Tibial nerve (tissue), 4 donors: Measurements from ENCODE around the gene LIFR. TPM values are rescaled to one million over a fixed set of nuclear protein-coding genes. Genes with fewer than 3 reads are reported as not detected.

ENCODE experiments used
- DNase-seq, 2 donors: peaks; one replicate each; pipeline ENCODE4 v3.0.0-alpha.2; 2019; ENCODE audit warnings: low spot score in 2 of 2
- H3K27ac ChIP-seq, 4 donors: fragments of 200-600 bp; sonication (generic) in 3 of 4; one replicate each; pipeline ENCODE4 v1.5.1; 2017 to 2019; ENCODE audit warnings: mild to moderate bottlenecking in 1 of 4
- H3K27me3 ChIP-seq, 2 donors: fragments of 200-600 bp; sonication (generic) in 1 of 2; one replicate each; pipeline versions ENCODE4 v1.5.1 to v1.6.0; 2017 to 2019
- H3K36me3 ChIP-seq, 3 donors: fragments of 200-600 bp; sonication (generic); one replicate each; pipeline ENCODE4 v1.5.1; 2018 to 2019
- H3K4me1 ChIP-seq, 4 donors: fragments of 200-600 bp; sonication (generic) in 3 of 4; one replicate each; pipeline ENCODE4 v1.5.1; 2017 to 2019
- H3K4me3 ChIP-seq, 4 donors: fragments of 200-600 bp; sonication (generic) in 3 of 4; one replicate each; pipeline ENCODE4 v1.5.1; 2017 to 2019; ENCODE audit warnings: mild to moderate bottlenecking in 1 of 4, moderate library complexity in 1 of 4
- H3K9me3 ChIP-seq, 4 donors: fragments of 200-600 bp; sonication (generic) in 3 of 4; one replicate each; pipeline ENCODE4 v1.5.1; 2017 to 2019
- EP300 ChIP-seq, 2 donors: sonication (generic); formaldehyde crosslinking; IDR thresholded peaks; one replicate each; pipeline ENCODE4 v1.6.1; 2017; ENCODE audit warnings: antibody characterized with exemption in 2 of 2, mild to moderate bottlenecking in 1 of 2
- POLR2A ChIP-seq, 2 donors: fragments of 450-650 bp; IDR thresholded peaks; one replicate each; pipeline ENCODE4 v1.6.1; 2017; ENCODE audit warnings: antibody characterized with exemption in 2 of 2, mild to moderate bottlenecking in 2 of 2, moderate library complexity in 2 of 2
- WGBS, 2 donors: methylation state at CpG; one replicate each; pipeline ENCODE4 v1.1.5; 2018; 5-methylcytosine and 5-hydroxymethylcytosine counted together
- total RNA-seq, 4 donors: library from RNA; depleted of rRNA; stranded (reverse); fragments of >200 nt; gene quantifications; one replicate each; pipeline ENCODE4 v1.1.0, GENCODE V29; 2016
- TF ChIP-seq, protein P1 (sequence below), 5 experiments: fragments of 200-600 bp in 3 of 5; fragments of 450-650 bp in 2 of 5; sonication (generic) in 3 of 5; IDR thresholded peaks; one replicate each; pipeline ENCODE4 v1.5.1; 2016 to 2019; ENCODE audit warnings: antibody characterized with exemption in 5 of 5, mild to moderate bottlenecking in 3 of 5, moderate library complexity in 2 of 5

The LIFR gene
- total RNA-seq, 4 donors from 2014 or later = 145 to 247 (median 212) TPM

DNA sequence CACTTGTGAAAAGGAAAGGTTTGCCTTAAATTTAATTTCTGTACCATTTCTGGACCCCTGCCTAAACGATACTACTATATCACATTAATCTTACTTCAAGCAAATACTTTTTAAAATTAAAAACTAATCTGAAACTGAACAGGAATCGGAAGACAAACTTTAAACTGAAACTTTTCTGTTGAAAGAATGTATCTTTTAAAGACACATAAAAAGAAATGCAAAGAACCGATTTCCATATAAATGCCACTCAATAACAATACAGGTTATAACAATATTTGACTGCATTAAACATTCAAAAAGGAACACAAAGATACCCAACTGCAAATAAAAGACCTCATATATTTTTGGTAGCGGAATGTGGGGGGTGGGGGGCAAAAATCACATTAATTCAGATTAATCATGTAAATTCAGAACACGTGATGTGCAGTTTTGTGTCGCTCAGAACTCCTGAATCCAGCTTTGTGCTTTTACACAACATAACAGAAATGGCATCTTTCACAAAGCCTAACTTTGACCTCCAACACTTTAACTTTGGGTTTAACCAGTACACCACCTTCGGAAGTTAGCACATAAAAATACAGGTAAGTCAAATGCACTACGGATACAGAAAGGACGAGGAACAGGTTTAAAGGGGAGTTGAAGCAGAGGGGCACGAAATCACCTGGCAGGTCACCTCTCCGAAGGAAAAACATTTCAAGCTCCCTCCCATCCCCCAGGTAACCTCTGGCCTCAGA lies 925 bp downstream of the LIFR start:
- TF ChIP-seq POLR2A (IDR thresholded peaks at IDR 0.05) (no peak), EP300 (IDR thresholded peaks at IDR 0.05) (peak in 1 of 2 donors; percentile 16)
- peaks cover 0 to 3% of the 10 kb centered on the region in 2 donors for H3K27me3 ChIP-seq
- no peaks in the 10 kb centered on the region for H3K9me3 ChIP-seq
- H3K36me3 ChIP-seq = no peaks in the 10 kb centered on the region
- no peak for DNase-seq
- peaks cover 0 to 28% (median 0%) of the 10 kb centered on the region in 4 donors for H3K4me1 ChIP-seq
- H3K4me3 ChIP-seq = peak overlapping the region; percentile 36 to 97 (median 77)
- peak overlapping the region; percentile 86 to 97 (median 92) for H3K27ac ChIP-seq
- WGBS, 2 donors = 8 to 11% methylated on average over 11 of the region's 11 CpGs

DNA sequence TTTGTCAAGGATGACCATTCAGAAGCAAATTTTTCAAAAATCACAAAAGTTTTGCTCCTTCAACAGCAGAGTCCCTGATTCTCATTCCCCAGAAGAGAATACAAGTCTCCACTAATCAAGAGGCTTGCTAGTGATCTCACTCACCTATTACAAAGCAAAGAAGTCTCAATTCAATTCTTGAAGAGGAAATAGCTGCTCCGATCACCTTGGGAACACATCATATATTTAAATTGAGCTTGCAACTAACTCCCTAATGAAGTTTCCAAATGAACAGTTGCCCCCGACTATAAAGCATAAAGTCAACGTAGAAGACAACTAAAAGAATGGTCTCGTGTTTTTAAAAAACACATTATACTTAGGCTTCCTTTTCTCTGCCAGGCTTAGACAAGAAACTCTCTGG lies 1.6 kb downstream of the LIFR start:
- peak overlapping the region; percentile 36 to 97 (median 77) for H3K4me3 ChIP-seq
- whole genome bisulfite sequencing, 2 donors = 22 to 23% methylated on average over 4 of the region's 4 CpGs
- H3K27me3 ChIP-seq = peaks cover 0 to 3% of the 10 kb centered on the region in 2 donors
- H3K27ac ChIP-seq = peak overlapping the region; percentile 2 to 97 (median 90)
- H3K36me3 ChIP-seq = no peaks in the 10 kb centered on the region
- DNase-seq = no peak
- TF ChIP-seq EP300 (IDR thresholded peaks at IDR 0.05) (no peak), POLR2A (IDR thresholded peaks at IDR 0.05) (no peak)
- TF ChIP-seq, protein P1, sequence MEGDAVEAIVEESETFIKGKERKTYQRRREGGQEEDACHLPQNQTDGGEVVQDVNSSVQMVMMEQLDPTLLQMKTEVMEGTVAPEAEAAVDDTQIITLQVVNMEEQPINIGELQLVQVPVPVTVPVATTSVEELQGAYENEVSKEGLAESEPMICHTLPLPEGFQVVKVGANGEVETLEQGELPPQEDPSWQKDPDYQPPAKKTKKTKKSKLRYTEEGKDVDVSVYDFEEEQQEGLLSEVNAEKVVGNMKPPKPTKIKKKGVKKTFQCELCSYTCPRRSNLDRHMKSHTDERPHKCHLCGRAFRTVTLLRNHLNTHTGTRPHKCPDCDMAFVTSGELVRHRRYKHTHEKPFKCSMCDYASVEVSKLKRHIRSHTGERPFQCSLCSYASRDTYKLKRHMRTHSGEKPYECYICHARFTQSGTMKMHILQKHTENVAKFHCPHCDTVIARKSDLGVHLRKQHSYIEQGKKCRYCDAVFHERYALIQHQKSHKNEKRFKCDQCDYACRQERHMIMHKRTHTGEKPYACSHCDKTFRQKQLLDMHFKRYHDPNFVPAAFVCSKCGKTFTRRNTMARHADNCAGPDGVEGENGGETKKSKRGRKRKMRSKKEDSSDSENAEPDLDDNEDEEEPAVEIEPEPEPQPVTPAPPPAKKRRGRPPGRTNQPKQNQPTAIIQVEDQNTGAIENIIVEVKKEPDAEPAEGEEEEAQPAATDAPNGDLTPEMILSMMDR (IDR thresholded peaks at IDR 0.05) = no peak
- no peaks in the 10 kb centered on the region for H3K9me3 ChIP-seq
- H3K4me1 ChIP-seq = peaks cover 0 to 28% (median 0%) of the 10 kb centered on the region in 4 donors

DNA sequence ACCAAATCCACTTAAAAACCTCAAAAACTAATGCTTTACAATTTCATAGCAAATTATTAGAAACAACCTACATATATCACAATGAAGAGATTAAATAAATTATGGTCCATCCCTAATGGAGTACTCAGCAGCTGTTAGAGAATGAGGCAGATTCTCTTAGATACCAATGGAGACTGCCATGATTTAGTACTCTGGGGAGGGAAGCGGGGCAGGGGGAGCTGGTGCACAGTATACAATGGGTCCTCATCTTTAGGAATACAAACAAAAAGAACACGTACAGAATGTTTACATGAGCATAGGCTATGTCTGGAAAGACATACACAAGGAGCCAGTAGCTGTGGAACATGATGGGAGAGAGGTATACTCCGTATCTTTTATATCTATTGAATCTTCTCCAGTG lies 2.0 kb downstream of the LIFR start:
- Histone ChIP-seq H3K4me1 (peaks cover 0 to 28% (median 1%) of the 10 kb centered on the region in 4 donors), H3K9me3 (no peaks in the 10 kb centered on the region), H3K36me3 (no peaks in the 10 kb centered on the region), H3K27ac (peak overlapping the region in 3 of 4 donors; percentile 86 to 97 (median 93)), H3K27me3 (peaks cover 0 to 3% of the 10 kb centered on the region in 2 donors), H3K4me3 (peak overlapping the region in 3 of 4 donors; percentile 64 to 97 (median 90))
- WGBS, 2 donors = 62 to 69% methylated on average over 3 of the region's 3 CpGs
- TF ChIP-seq POLR2A (IDR thresholded peaks at IDR 0.05) (no peak), EP300 (IDR thresholded peaks at IDR 0.05) (no peak)
- TF ChIP-seq, protein P1 (IDR thresholded peaks at IDR 0.05) = no peak
- DNase-seq = no peak

DNA sequence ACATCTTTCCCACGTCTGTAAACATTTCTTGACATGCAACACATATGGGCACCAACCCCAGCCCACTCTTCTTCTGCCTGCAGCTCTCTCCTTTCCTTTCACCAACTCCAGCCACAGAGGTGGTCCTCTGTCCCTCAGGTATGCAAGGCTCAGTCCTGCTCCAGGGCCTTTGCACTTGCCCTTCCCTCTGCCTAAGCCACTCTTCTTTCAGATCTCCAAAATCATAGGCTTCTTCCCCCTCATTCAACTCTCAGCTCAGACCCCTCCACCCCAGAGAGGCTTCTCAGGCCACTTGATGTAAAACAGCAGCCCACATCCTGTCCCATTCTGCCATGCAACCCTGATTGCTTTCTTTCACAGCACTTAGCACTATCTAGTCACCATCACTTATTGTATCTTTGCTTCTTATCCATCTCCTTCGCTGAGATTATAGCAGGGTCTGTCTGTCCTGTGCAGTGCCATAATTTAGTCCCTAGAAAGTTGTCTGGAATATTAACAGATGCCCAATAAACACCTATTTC lies 3.4 kb downstream of the LIFR start:
- 69 to 78% methylated on average over 2 of the region's 2 CpGs for WGBS, 2 donors
- DNase-seq = no peak
- Histone ChIP-seq H3K27me3 (no peaks in the 10 kb centered on the region), H3K9me3 (no peaks in the 10 kb centered on the region), H3K27ac (peak overlapping the region in 2 of 4 donors; percentile 31 to 40), H3K36me3 (no peaks in the 10 kb centered on the region), H3K4me3 (peak overlapping the region in 2 of 4 donors; percentile 6 to 21), H3K4me1 (peaks cover 0 to 36% (median 8%) of the 10 kb centered on the region in 4 donors)
- TF ChIP-seq POLR2A (IDR thresholded peaks at IDR 0.05) = no peak
- no peak for TF ChIP-seq EP300 (IDR thresholded peaks at IDR 0.05)
- TF ChIP-seq, protein P1 (IDR thresholded peaks at IDR 0.05) = no peak

DNA sequence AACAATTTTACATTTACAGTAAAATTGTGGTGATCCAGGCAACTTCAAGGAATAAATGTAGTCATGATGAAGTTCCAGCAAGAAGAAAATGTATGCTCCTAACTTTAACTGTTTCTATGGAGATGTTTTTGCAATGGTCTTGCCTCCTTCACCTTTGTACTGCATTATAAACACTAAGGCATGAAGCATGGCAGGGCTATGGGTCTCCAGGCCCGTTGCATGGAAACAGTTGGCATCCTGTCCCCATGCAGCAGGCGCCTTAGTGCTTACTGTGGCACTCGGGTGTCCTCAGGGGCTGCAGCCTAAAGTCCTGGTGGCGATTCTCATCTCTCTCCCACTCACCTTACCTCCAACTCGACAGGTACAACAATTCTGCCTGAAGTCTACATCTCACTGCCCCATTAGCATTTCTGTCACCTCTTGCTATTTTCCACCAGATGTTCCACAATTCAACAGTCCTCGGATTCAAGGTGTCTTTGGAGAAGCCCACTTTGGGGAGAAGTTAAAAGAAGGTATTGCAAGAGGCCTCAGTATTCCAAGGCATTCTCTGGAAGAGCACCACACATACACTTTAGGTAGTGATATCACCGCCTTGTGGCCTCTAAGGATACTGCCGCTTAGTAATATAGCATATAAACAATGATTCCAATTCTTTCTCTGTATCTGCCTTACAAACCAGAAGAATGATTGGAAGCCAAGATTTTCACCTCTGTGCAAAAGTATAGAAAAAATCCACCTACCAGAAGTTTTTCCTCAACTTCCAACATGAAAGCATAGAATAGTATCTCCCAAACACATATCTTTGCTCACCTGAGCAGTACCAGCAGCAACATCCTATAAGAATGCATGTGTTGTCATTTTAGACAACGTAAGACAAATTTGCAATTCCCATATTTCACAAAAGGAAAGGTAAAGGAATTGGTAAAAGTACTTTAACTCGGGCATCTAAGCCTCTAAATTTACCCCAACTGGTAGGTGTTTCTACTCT lies 5.1 kb downstream of the LIFR start:
- no peaks in the 10 kb centered on the region for H3K36me3 ChIP-seq
- peak overlapping the region in 1 of 4 donors; percentile 21 for H3K4me3 ChIP-seq
- H3K9me3 ChIP-seq = no peaks in the 10 kb centered on the region
- TF ChIP-seq POLR2A (IDR thresholded peaks at IDR 0.05) (no peak), EP300 (IDR thresholded peaks at IDR 0.05) (peak in 1 of 2 donors; percentile 15)
- TF ChIP-seq, protein P1 (IDR thresholded peaks at IDR 0.05) = peak; percentile 20 to 47 (median 36)
- no peaks in the 10 kb centered on the region for H3K27me3 ChIP-seq
- WGBS, 2 donors = 63 to 70% methylated on average over 10 of the region's 10 CpGs
- no peak for DNase-seq
- peaks cover 0 to 42% (median 15%) of the 10 kb centered on the region in 4 donors for H3K4me1 ChIP-seq
- peak overlapping the region in 2 of 4 donors; percentile 28 to 31 for H3K27ac ChIP-seq
